A172 (cell line): ENCODE results near the gene METTL25B. TPM values are rescaled to one million over a fixed set of nuclear protein-coding genes. Genes with fewer than 3 reads are reported as not detected.
A peak's percentile ranks its signal among the peaks of the same experiment; 100 is the strongest.

ENCODE experiments used
- DNase-seq: peaks from one replicate; pipeline ENCODE4 v3.0.0-alpha.2; 2015; ENCODE audit warnings: low spot score
- total RNA-seq: library from RNA; depleted of rRNA; stranded (reverse); fragments of >200 nt; shearing (Covaris generic); gene quantifications from 2 replicates; pipeline ENCODE4 v1.2.3, GENCODE V29; 2014

METTL25B gene
- total RNA-seq, 1 experiment from 2014 or later: 5.7 TPM

DNA sequence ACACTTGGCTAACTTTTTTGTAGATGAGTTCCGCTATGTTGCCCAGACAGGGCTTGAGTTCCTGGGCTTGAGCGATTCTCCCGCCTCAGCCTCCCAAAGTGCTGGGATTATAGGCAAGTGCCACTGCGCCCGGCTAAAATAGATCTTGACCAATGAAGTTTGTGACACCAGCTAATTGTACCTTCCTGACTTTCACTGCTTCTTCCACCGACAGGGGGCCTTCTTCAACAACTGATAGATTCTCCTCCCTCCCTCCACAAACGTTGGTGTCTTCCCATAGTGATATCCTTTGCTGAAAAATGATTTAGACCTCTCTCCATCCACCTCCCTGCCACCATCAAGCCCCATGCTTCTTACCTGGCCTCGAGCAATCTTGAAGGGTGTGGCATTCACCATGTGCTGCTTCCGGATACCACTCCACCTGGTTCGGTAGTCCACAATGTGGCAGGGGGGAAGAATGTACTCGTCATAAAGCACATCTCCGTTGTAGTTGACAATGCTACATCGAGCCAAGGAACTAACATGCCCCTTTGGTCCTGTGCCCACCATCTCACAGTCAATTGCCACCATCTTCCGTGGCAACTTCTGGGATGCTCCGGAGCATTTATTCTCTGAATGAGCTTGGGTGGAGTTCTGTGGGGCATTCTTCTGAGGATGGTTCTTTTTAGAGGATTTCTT lies 1.6 kb upstream of the METTL25B start:
- DNase-seq: peak; percentile 69

DNA sequence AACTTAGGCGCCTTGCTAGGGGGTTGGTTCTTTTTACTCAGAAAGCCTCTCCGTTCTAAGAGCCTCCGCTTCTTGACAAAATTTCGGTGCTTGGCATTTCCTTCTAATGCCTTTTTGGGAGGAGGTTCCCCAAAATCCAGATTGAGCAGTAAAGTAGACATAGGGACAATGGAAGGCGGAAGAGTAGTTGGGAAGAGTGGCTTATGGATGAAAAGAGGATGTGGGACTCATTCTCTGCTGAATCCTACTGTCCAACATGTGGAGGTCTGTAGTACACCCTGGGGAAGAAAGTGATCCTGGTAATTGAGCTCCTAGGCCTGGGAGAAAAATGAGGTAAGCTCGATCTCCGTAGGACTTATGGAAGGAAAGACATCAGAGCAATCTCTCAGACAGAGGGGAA lies 777 bp upstream of the METTL25B start:
- no peak for DNase-seq

DNA sequence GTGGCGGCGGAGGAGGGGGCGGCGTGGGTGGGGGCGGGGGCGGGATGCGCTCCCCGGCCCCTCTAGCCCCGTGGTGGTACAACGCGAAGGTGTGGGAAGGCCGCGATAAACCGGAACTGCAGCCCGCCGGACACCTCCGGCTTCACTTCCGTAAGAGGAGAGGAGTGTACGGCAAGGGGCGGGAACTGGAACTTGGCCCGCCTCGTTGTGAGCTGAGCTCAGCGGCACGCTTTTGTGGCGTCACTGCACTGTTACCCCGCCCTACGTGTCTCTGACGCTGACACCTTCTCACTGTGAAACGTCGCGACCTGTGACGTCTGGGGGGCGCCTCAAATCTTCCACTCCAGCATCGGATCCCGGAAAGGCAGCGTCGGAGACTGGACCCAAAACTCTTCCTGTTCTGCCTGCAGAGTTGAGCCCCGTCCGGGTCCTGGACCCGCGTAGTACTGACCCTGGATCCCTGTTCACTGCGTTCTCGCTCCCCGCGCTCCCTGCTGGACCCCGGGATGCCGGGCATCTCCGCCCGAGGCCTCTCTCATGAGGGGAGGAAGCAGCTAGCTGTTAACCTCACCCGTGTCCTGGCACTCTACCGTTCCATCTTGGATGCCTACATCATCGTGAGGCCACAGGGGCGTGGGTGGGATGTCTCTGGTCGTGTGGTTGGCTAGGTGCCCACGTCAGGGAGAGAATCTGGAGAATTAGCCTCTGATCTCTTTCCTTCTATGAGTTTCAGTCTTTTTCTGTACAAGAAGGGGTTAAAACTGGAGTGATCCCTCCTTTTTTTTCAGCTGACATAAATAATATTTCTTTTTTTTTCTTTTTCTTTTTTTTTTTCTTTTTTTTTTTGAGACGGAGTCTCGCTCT lies 562 bp downstream of the METTL25B start, which contains the start of gene ISG20L2:
ISG20L2 (minus strand) TSS at position 168 of the 864 bp plus-strand sequence. CDS start 1,114 bp downstream, outside the sequence.
- peak; percentile 99 for DNase-seq

DNA sequence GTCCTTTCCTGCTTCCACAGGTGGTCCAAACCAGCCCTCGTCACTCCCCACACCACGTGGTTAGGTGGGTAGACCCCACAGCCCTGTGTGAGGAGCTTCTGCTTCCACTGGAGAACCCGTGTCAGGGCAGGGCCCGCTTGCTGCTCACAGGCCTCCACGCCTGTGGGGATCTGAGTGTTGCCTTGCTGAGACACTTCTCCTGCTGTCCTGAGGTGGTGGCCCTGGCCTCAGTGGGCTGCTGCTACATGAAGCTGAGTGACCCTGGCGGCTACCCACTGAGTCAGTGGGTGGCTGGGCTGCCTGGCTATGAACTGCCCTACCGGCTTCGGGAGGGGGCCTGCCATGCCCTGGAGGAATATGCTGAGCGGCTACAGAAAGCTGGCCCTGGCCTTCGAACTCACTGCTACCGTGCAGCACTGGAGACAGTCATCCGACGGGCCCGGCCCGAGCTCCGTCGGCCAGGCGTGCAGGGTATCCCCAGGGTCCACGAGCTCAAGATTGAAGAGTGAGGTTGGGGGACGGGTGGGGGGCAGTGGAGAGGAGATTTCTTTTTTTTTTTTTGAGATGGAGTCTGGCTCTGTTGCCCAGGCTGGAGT lies 5.8 kb downstream of the METTL25B start:
- no peak for DNase-seq

DNA sequence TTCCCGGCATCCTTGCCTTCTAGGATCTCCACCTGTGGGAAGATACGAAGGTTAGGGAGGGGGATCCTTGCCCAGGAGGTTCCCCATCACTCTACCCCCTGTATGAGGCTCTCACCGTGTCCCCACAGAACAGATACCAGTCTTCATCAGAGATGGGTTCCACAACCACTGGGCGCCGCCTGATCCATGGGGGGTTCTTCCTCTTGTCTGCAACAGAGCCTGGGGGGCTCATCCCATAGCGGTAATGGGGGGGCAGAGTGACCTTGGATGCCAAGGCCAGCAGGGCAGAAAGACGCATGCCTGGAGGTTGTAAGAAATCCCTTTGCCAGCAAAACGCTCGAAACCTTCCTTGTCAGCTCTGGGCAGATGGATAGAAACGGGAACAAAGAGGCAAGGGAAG lies 10.1 kb downstream of the METTL25B start:
- DNase-seq: no peak

DNA sequence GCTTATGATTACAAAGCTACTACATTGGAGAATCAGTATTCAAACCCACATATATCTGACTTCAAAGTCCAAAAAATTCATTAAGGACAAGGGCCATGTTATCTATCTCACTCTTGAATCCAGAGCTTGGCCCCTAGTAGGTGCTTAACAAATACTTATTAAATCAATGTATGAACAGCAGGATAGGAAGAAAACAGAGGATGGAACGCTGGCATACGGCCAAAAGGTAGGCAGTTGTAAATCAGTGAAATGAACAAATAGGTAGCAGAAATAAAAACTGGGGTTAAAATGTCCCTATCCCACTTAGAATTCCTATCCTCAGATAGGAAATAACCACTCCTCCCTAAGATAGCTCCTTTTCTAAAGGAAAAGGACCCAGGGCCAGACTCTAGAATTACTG lies 10.6 kb downstream of the METTL25B start:
- no peak for DNase-seq

DNA sequence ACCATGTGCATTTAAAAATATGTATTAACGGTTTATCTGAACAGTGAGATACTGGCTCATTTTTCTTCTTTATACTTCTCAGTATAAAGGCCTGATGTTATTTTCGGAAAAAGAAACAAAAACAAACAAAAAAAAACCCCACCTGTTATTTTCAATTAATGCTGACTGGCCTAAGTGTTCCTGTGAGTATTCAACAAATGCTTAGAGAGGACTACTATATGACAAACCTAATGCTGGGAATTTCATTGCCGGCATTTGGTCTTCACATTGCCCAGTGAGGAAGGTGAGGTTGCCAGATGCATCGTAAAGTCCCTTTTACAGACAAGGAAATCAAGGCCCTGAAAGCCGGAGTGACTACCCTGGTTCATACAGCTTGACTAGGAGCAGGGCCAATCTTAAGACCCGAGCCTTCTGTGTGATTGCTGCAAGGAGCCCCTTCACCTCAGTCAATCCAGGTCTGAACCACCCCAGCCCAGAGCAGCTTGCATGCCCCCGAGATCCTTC lies 12.0 kb downstream of the METTL25B start:
- peak; percentile 30 for DNase-seq

DNA sequence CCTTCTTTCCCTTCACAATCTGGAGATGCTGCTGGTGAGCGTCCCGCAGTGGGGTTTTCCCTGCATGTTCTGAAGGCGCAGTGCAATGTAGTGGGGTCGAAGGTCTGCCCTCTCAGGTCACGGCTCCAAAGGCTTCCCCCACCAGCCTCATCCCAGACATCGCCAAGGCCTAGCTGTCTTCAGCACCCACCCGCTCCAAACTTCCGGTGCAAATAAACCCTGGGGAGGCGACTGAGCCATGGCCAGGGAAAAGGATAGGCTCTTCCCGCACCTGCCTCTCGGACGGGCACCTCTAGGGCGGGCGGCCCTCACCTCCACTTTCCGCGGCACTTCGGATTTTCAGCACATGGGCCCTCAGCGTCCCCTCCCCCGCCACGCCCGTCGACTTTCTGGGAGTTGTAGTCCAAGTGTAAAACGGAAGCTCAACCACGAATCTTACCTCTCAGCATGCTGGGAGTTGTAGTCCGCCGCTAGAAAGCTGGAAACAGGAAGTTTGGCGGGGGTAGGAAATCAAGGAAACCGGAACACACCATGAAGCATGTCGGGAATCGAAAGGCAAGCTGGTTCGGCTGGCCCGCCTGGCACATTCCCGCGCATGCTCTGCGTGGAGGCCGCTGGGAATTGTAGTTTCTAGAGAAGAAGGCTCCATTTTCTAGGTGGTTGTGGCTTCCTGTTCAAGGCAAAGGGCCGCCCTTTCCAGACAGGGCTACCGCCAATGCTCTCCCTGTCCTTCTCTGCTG lies 12.6 kb downstream of the METTL25B start, which contains the start of gene MRPL24:
MRPL24 (minus strand) TSS at position 348 of the 740 bp plus-strand sequence. CDS start 2,384 bp downstream, outside the sequence.
- DNase-seq: peak; percentile 99

DNA sequence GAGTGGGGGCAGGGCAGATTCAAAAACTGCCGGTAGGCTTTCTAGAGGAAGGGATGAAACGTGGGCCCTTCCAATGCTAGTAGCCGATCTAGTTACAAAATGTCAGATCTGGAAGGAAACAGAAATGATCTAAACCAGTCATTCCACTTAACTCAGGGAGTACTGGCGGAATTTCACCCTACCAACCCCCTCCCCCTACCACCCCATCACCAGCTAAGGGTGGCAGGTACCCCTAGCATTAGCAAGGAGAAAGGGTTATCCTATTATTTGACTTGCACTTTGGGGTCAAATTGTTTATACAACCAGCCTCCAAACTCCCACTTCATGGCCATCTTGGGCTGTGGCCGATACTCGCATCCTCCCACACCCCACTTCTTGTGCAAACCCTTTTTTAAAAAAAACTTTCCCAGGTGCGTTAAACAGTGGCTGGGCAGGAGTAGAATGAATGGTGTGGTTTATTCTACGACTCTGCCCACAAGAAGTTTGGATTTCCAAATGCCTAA lies 13.3 kb downstream of the METTL25B start:
- no peak for DNase-seq

DNA sequence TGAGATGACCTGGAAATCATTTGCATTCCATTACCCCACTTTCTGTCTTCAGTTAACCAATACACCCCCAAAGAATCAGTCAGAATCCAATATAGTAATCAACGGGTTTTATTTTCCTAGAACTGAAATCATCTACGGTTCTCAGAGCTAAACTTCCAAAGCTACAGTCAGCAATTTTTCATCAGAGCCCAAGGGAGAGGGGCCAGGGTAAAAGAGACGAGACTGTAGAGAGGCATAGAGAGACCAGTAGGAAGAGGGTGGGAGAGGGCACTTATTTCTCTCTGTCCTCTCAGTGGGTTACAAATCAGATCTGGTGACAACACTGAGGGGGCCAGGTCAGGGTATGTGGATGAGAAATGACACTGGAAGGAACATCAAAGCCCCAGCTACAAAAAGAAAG lies 13.7 kb downstream of the METTL25B start:
- no peak for DNase-seq

DNA sequence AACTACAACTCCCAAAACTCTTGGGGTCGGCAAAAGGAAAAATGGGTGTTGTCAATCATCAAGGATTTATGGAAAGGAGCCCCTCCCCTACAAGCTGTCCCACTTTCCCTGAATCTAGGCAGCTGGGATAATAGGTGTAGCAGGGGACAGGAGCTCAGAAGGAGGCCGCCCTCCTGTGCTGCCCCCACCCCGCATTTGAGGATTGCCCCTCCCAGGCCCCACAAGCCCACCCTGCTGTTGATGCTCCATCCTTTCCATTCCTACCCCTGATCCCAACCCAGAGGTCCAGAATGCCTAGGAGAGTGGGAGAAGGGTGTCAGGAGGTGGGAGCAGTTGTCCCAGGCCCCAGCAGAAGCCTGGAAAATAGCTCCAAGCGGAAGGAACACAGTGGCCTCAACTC lies 14.5 kb downstream of the METTL25B start:
- DNase-seq: no peak

DNA sequence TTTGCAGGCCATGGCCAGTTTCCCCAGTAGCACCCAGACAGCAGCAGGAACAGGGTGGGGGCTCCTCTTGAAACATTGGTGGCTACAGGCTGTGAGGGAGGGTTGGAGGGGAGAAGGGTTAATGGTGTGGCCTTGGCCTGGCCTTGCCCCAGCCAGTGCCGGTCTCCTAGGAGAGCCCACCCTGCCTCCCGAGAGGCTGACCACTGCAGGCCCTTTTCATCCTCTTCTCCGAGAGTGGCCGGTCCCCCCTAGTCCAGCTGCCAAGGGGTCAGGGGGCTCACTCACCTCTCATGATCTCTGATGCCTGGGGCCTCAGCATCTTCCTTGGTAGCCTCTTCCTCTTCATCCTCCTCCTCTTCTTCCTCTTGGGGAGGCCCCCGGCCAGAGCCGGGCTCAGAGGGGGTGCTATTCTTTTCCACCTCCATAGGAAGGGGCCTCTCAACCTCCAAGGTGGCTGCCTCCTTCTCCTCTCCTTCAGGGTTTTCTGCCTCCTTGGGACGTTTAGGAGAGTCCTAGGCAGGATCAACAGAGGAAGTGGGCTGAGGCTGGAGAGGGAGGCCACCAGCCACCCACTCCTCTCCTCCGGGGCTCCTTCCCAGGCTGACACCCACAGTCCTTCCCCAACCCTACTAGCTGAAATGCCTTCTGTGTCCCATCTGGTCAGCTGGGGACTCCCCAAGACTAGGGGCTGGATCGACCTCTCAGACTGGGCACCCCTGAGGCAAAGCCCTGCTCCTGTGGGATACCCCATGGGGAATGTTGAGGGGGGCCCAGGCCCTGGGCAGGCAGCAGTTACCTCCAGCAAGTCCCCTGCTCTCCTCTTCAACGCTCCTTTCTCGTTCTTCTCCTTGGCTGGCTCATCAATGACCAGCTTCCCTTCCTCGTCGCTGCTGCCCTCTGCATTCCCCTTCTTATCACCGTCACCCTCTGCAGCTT lies 15.4 kb downstream of the METTL25B start:
- DNase-seq: no peak

DNA sequence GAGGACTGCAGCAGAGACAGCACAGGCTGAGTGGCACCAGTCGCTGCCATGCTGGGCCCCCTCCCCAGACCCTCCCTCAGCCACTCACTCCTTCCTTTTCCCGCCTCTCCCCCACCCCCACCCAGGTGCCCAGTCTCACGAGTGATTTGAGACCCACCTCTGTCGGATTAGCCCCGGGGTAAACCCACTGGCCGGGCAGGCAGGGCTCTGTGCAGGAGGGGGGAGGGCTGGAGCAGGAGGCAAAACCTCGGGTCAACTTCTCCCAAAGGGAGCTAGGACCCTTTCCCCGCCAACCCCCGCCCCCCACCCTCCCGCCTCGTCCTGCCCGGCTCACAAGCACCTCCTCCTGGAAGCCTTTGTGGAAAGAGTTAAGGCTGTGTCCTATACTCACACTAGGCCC lies 16.1 kb downstream of the METTL25B start:
- DNase-seq: no peak

DNA sequence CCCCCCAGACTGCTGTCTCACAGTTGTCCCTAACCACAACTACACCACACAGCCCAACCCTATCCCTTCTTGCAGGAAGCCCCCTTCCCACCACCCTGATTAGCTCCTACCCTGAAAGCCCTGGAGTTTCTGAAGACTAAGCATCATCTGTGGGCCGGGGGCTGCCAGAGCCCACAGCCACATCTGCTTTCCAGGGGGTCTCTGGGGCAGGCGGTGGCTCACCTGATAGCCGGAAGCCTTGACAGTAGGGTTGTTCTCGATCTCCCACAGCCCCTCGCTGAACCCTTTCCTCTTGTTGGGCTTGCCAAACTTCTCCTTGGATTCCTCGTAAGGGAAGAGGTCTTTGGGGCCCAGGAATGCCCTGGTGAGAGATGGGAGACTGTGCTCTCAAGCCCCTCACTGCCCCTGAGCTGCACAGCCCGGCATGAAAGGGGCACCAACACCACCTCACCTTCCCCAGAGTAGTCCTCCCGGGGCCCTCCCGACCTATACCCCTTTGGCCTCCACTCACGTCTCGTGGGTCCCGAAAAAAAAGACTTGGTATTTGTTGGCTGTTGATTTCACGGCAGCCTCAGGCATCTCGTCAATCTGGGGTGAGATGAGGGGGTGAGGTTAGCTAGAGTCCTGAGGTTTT lies 16.6 kb downstream of the METTL25B start:
- no peak for DNase-seq

DNA sequence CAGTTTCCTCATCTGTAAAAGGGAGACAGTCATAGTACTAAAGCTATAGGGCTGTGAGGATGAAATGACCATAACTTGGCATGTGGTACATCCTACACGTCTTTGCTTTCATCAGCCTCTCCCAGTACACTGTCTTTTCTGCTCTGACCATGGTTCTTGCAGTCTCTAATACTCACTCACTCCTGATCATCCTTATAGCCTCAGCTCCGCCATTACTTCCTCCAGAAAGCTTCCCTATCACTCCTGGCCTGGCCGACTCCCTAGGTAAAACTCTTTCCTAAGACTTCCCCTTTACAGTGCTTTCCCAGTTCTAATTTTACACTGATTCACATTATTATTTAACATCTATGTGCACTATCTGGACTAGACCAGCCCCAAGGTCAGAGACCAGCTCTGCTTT lies 17.6 kb downstream of the METTL25B start:
- DNase-seq: no peak

DNA sequence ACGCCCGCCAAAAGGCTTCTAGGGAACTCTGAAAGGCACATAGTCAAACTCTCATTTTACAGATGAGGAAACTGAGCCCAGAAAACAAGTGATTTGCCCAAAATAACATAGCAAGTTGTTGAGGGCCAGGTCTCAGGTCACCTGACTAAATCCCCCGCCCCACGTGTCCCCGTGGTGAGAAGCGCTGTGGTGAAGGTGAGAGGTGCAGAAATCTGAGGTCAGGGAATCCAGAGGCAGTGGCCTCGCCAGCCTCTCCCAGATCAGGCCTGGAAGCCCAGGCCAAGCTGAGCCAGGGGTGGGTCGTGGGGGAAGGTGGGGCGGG lies 18.1 kb downstream of the METTL25B start:
- DNase-seq: no peak

DNA sequence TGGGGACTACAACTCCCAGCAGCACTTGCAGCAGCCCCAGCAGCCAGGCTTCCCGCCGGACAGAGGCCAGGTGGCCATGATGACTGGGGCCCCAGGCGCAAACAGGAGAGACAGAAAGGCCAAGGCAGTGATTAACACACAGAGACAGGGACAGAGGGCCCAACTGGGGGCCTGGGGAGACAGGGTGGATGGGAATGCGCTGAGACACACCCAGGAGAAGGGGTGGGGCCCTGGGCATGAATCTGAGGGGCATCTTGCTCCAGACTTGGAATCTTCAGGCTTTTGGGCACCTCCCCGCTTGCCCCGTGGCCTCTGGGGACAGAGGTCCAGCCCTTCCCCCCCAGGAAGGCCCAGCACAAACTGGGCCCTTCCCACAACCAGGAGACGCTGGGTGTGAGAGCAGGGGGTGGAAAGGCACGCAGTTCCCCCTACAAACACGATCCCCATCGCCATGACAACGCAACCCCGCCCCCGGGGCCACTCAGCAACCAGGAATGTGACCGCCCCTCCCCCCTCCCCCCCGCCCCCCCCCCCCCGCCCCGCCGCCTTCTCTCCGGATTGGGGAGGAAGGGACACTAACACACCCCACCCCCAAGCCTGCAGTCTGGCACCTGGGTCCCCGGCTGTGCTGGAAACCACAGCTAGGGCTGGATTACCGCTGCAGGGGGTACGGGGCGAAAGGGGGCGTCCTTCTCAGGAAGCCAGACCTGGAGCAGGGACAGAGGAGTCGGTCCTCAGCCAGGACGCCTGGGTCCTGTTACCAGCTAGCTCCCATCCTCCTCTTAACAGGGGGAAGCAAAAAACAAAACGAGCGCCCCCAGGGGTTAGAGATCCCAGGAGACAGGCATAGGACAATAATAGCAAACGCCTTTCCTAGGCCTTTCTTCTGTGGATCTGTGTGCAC lies 18.7 kb downstream of the METTL25B start:
- DNase-seq: peak; percentile 95

DNA sequence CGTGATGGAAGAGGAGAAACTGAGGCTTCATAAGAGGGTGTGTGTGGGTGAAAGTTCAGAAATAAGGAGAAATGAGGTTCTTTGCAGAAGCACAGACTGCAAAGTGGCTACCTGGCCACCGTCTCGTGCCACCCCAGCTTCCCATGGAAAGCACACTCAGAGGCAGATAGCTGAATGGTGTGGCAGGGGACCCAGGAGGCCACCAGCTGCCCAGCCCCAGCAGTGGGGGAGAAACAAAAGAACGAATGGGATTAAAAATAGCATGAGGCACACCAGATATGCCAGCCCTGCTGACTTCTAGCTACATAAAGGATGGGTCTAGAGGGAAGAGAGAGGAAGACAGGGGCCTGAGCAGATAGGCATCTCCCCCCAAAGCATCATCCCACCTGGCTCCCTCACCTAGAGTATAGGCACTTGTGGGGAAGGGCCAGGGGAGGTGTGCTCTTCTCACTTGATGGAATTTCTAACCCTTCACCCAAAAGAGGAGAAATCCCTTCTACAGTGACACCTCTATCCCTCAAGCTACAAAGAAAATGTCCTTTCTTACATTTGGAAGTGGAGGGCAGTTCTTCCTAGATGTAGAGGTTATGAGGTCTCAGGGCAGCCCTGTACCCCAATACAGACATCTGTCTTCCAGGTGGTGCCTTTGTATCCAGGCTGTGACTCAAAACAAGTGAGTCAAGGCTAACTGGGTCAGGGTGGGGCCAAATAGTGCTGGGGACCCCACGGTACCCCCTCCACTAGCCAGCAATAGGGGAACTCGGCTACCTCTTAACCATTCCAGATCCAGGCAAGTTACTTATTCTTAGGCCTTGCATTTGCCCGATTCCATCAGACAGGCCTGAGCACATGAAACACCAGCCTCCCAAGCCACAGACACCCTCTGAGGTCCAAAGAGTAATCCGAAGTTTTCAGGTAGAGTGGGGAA lies 19.7 kb downstream of the METTL25B start:
- peak; percentile 38 for DNase-seq
